ENCODE results near the gene ZNF106. TPM values are rescaled to one million over a fixed set of nuclear protein-coding genes. Genes with fewer than 3 reads are reported as not detected.

The ZNF106 gene
- total and polyA plus RNA-seq, 5 donors from 2014 or later: 31.0 to 47.5 (median 35.5) TPM

GRCh38 chr15:42363487-42363886 lies 127.5 kb downstream of the ZNF106 start:
- no peaks in the 10 kb centered on the region for H3K9me3 ChIP-seq (ENCODE audit: control insufficient read depth in 2 of 2, low read length in 2 of 2)
- Mint-ChIP-seq H3K27me3 (peaks cover 4% of the 10 kb centered on the region), H3K9me3 (no peaks in the 10 kb centered on the region), H3K27ac (no peak overlapping the region), H3K4me3 (no peak overlapping the region), H3K4me1 (no peaks in the 10 kb centered on the region), H3K36me3 (peaks cover 25% of the 10 kb centered on the region)
- no peaks in the 10 kb centered on the region for H3K4me1 ChIP-seq (ENCODE audit: control insufficient read depth, insufficient read depth, low read length, poor library complexity, severe bottlenecking)
- DNase-seq (no peak), ATAC-seq (ENCODE audit: low read depth in 2 of 2) (no peak)
- no peak overlapping the region for H3K27ac ChIP-seq (ENCODE audit: insufficient read depth, low read length, poor library complexity, severe bottlenecking)
- H3K4me3 ChIP-seq (ENCODE audit: low read depth, low read length): no peak overlapping the region
- no peaks in the 10 kb centered on the region for H3K27me3 ChIP-seq (ENCODE audit: control insufficient read depth, insufficient read depth, low read length)
- no peaks in the 10 kb centered on the region for H3K36me3 ChIP-seq (ENCODE audit: control insufficient read depth, insufficient read depth, low read length)

Other genes starting within 250 kb of the ZNF106 start
- gene GANC, start 217.9 kb downstream of the ZNF106 start, total RNA-seq: 33.8 TPM
- gene GANC, start 217.9 kb downstream of the ZNF106 start, polyA plus RNA-seq: 10 to 100 TPM; 10.2 to 15.0 (median 14.0) TPM
- 75.0 TPM for gene TMEM87A, start 217.7 kb downstream of the ZNF106 start, total RNA-seq
- gene TMEM87A, start 217.7 kb downstream of the ZNF106 start, polyA plus RNA-seq: 10 to 100 TPM; 60.8 to 82.1 (median 67.1) TPM
- gene CAPN3, start 131.6 kb downstream of the ZNF106 start, total RNA-seq: 15.6 TPM
- under 1 TPM in 1 of 4 donors, not detected in 3; 0.21 TPM for gene CAPN3, start 131.6 kb downstream of the ZNF106 start, polyA plus RNA-seq
- gene SNAP23, start 4.5 kb upstream of the ZNF106 start, total RNA-seq: 54.0 TPM
- gene SNAP23, start 4.5 kb upstream of the ZNF106 start, polyA plus RNA-seq: 10 to 100 TPM; 67.2 to 86.5 (median 75.8) TPM
- 36.0 TPM for gene LRRC57, start 57.7 kb upstream of the ZNF106 start, total RNA-seq
- 10 to 100 TPM in 1 of 4 donors, 1 to 10 TPM in 3; 5.8 to 11.6 (median 7.3) TPM for gene LRRC57, start 57.7 kb upstream of the ZNF106 start, polyA plus RNA-seq
- 24.4 TPM for gene HAUS2, start 57.7 kb upstream of the ZNF106 start, total RNA-seq
- 10 to 100 TPM; 21.0 to 33.1 (median 25.1) TPM for gene HAUS2, start 57.7 kb upstream of the ZNF106 start, polyA plus RNA-seq
- 9.8 TPM for gene STARD9, start 84.5 kb upstream of the ZNF106 start, total RNA-seq
- under 1 TPM; 0.07 to 0.24 (median 0.14) TPM for gene STARD9, start 84.5 kb upstream of the ZNF106 start, polyA plus RNA-seq
- 26.9 TPM for gene CDAN1, start 246.0 kb upstream of the ZNF106 start, total RNA-seq
- 1 to 10 TPM; 6.5 to 7.3 (median 6.8) TPM for gene CDAN1, start 246.0 kb upstream of the ZNF106 start, polyA plus RNA-seq

Data from CD4-positive, CD25-positive, alpha-beta regulatory T cell (primary cell).